CD4-positive, alpha-beta T cell (primary cell): ENCODE results near the gene TGFBR2. TPM values are rescaled to one million over a fixed set of nuclear protein-coding genes. Genes with fewer than 3 reads are reported as not detected.
"Not testable (repeated sequence)": the region's sequence is repeated elsewhere in the genome, so short reads cannot be mapped to it uniquely, and the experiment has no call there.

Experiments
- ATAC-seq: fragments of 200-7000 bp; cut with Tn5 transposase; one replicate; pipeline ENCODE4 v1.10.0; 2022; ENCODE audit warnings: mild to moderate bottlenecking; ENCODE audit not compliant: poor library complexity
- CTCF ChIA-PET: fragments of 350-600 bp; sonication (Branson Sonifier 250); formaldehyde crosslinking; loops from one replicate; lab custom pipeline; 2021; ENCODE audit warnings: antibody characterized with exemption, inconsistent platforms; lab: Charles Lee
- POLR2A ChIA-PET: fragments of 350-600 bp; sonication (Branson Sonifier 250); formaldehyde crosslinking; loops from one replicate; lab custom pipeline; 2021; ENCODE audit warnings: antibody characterized with exemption, inconsistent platforms; lab: Charles Lee
- DNase-seq, 14 experiments: peaks; one replicate each; pipeline ENCODE4 v3.0.0-alpha.2; 2013 to 2020; ENCODE audit warnings: mixed read lengths in 2 of 14
- H3K27ac ChIP-seq, 2 donors: one replicate each; pipeline versions ENCODE4 v1.5.1 to v1.7.0; 2013; ENCODE audit warnings: low read length in 2 of 2, low read depth in 1 of 2, mild to moderate bottlenecking in 1 of 2
- H3K27me3 ChIP-seq, 2 experiments: 1 replicate in 1 of 2; 2 replicates in 1 of 2; pipeline versions ENCODE4 v1.6.1 to v1.7.0; 2013; ENCODE audit warnings: low read length in 2 of 2, control low read depth in 1 of 2, mild to moderate bottlenecking in 1 of 2, moderate library complexity in 1 of 2; ENCODE audit not compliant: insufficient read depth in 2 of 2, control insufficient read depth in 1 of 2
- H3K36me3 ChIP-seq: one replicate; pipeline ENCODE4 v1.6.1; 2013; ENCODE audit warnings: low read length, control low read depth; ENCODE audit not compliant: insufficient read depth
- H3K4me1 ChIP-seq: one replicate; pipeline ENCODE4 v1.6.1; 2013; ENCODE audit warnings: low read length, control low read depth; ENCODE audit not compliant: insufficient read depth
- H3K4me3 ChIP-seq: one replicate; pipeline ENCODE4 v1.5.1; 2013; ENCODE audit warnings: mild to moderate bottlenecking, low read length, moderate library complexity
- H3K9me3 ChIP-seq, 2 experiments: 1 replicate in 1 of 2; 2 replicates in 1 of 2; pipeline versions ENCODE4 v1.6.1 to v1.7.0; 2013; ENCODE audit warnings: low read length in 2 of 2, mild to moderate bottlenecking in 2 of 2, control low read depth in 1 of 2, moderate library complexity in 1 of 2; ENCODE audit not compliant: control insufficient read depth in 1 of 2, insufficient read depth in 1 of 2
- H3K27ac Mint-ChIP-seq: one replicate; pipeline ENCODE4 v1.8.0; 2020; ENCODE audit warnings: mixed read lengths
- H3K27me3 Mint-ChIP-seq: one replicate; pipeline ENCODE4 v1.8.0; 2021; ENCODE audit warnings: mixed read lengths
- H3K36me3 Mint-ChIP-seq: one replicate; pipeline ENCODE4 v1.8.0; 2021; ENCODE audit warnings: low read depth, mixed read lengths
- H3K4me1 Mint-ChIP-seq: one replicate; pipeline ENCODE4 v1.8.0; 2021; ENCODE audit warnings: low read depth, mixed read lengths
- H3K4me3 Mint-ChIP-seq: one replicate; pipeline ENCODE4 v1.8.0; 2020; ENCODE audit warnings: mild to moderate bottlenecking, mixed read lengths
- H3K9me3 Mint-ChIP-seq: one replicate; pipeline ENCODE4 v1.8.0; 2020; ENCODE audit warnings: mixed read lengths
- CTCF ChIP-seq: fragments of 200-600 bp; IDR thresholded peaks from one replicate; pipeline ENCODE4 v1.8.0; 2022; ENCODE audit warnings: antibody characterized with exemption, mild to moderate bottlenecking
- intact Hi-C, 2 experiments: fragments of 100-400 bp; cut with DNase I in 1 of 2; cut with micrococcal nuclease in 1 of 2; formaldehyde crosslinking; loops; one replicate each; pipeline versions ENCODE4 v1.15.1 to v1.9.0; 2023 to 2025; cut with DNase I, micrococcal nuclease
- total RNA-seq, 174 experiments: library from RNA in 2 of 174; stranded (reverse) in 2 of 174; gene quantifications; one replicate each; pipeline ENCODE4 v1.2.3 and lab custom pipeline; 2021 to 2026

Gene TGFBR2
- total RNA-seq, 2 experiments from 2014 or later = 203 to 205 TPM

- Mint-ChIP-seq H3K36me3 (peaks cover 96% of the 10 kb centered on the region), H3K4me3 (peak overlapping the region; percentile 78), H3K27ac (peak overlapping the region; percentile 96), H3K27me3 (no peaks in the 10 kb centered on the region), H3K4me1 (peaks cover 98% of the 10 kb centered on the region), H3K9me3 (no peaks in the 10 kb centered on the region)
- Histone ChIP-seq H3K4me1 (peaks cover 67% of the 10 kb centered on the region), H3K27me3 (no peaks in the 10 kb centered on the region), H3K4me3 (no peak overlapping the region), H3K27ac (peak overlapping the region; percentile 25 to 39), H3K36me3 (peaks cover 23% of the 10 kb centered on the region), H3K9me3 (no peaks in the 10 kb centered on the region)
- no peak for TF ChIP-seq CTCF
- POLR2A ChIA-PET = interaction anchor here (0.8 to 2.2 kb wide), 14 partner anchors 9 to 303 kb away, joined by 3 to 13 read pairs (median 5); no protein-coding TSS in a partner anchor
- ATAC-seq (no peak), DNase-seq (no peak)
- intact Hi-C loops = no loop called here
- CTCF ChIA-PET = no interaction called here
Measured at GRCh38 chr3:30622790-30623189, 16.4 kb downstream of the TGFBR2 start.

DNA sequence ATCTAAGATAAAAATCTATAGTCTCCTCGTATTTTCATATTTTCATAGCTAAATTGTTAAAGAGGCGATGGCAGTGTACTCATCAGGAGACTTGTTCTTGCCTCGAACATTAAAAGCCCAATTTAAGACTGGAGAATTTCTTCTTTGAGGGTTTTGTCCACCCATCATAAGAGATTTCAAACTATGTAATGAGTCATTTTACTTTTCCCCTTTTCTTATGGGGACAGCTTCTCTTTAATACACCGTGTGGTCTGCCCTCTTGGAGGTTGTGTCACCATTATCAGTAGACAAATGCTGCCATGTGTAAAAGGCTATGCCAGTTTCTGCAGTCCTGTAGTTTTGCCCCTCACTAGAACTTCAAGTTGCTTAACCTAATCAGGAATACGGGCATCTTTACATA is 16.9 kb downstream of the TGFBR2 start:
- H3K36me3 ChIP-seq = peaks cover 23% of the 10 kb centered on the region
- peaks cover 65% of the 10 kb centered on the region for H3K4me1 ChIP-seq
- H3K27me3 Mint-ChIP-seq = no peaks in the 10 kb centered on the region
- H3K4me3 ChIP-seq = no peak overlapping the region
- no peaks in the 10 kb centered on the region for H3K27me3 ChIP-seq
- no peaks in the 10 kb centered on the region for H3K9me3 Mint-ChIP-seq
- H3K36me3 Mint-ChIP-seq = peaks cover 91% of the 10 kb centered on the region
- H3K4me1 Mint-ChIP-seq = peaks cover 98% of the 10 kb centered on the region
- peak in 1 of 14 experiments; percentile 42 for DNase-seq
- H3K27ac Mint-ChIP-seq = peak overlapping the region; percentile 96
- no peaks in the 10 kb centered on the region for H3K9me3 ChIP-seq
- intact Hi-C loops = no loop called here
- no peak for ATAC-seq
- peak overlapping the region; percentile 66 for H3K4me3 Mint-ChIP-seq
- ChIA-PET CTCF (interaction anchor here (0.6 kb wide), 1 partner anchor 48 kb away, joined by 3 read pairs; no protein-coding TSS in a partner anchor), POLR2A (interaction anchor here (0.8 to 2.2 kb wide), 13 partner anchors 8 to 303 kb away, joined by 3 to 13 read pairs (median 5); no protein-coding TSS in a partner anchor)
- TF ChIP-seq CTCF = no peak
- peak overlapping the region; percentile 25 to 38 for H3K27ac ChIP-seq

- H3K9me3 ChIP-seq, intact Hi-C loops, H3K4me3 ChIP-seq, ATAC-seq, H3K27me3 Mint-ChIP-seq, DNase-seq, H3K27me3 ChIP-seq, H3K9me3 Mint-ChIP-seq: not testable (repeated sequence)
- ChIA-PET CTCF (interaction anchor here (1.2 to 1.5 kb wide), 3 partner anchors 9 to 307 kb away, joined by 3 to 5 read pairs (median 3); no protein-coding TSS in a partner anchor), POLR2A (interaction anchor here (0.6 to 2.3 kb wide), 7 partner anchors 8 to 538 kb away, joined by 3 to 10 read pairs (median 6); no protein-coding TSS in a partner anchor)
- Mint-ChIP-seq H3K4me3 (peak overlapping the region; percentile 66), H3K27ac (peak overlapping the region; percentile 96), H3K36me3 (peaks cover 90% of the 10 kb centered on the region), H3K4me1 (peaks cover 98% of the 10 kb centered on the region)
- Histone ChIP-seq H3K4me1 (peaks cover 70% of the 10 kb centered on the region), H3K36me3 (peaks cover 21% of the 10 kb centered on the region), H3K27ac (peak overlapping the region in 1 of 2 donors; percentile 38)
Measured at GRCh38 chr3:30624480-30624879, 18.1 kb downstream of the TGFBR2 start.
